HL-60 (cell line): ENCODE results near the gene ZNF600.

Experiments
- REST ChIP-seq: IDR thresholded peaks from 2 replicates; pipeline ENCODE4 v1.6.1; 2012; ENCODE audit warnings: low read depth; ENCODE audit not compliant: insufficient replicate concordance
- TF ChIP-seq, protein P1 (sequence below): IDR thresholded peaks from one replicate; pipeline ENCODE4 v1.5.1; 2011; ENCODE audit warnings: low read length, control low read depth, inconsistent platforms; ENCODE audit not compliant: insufficient read depth

DNA sequence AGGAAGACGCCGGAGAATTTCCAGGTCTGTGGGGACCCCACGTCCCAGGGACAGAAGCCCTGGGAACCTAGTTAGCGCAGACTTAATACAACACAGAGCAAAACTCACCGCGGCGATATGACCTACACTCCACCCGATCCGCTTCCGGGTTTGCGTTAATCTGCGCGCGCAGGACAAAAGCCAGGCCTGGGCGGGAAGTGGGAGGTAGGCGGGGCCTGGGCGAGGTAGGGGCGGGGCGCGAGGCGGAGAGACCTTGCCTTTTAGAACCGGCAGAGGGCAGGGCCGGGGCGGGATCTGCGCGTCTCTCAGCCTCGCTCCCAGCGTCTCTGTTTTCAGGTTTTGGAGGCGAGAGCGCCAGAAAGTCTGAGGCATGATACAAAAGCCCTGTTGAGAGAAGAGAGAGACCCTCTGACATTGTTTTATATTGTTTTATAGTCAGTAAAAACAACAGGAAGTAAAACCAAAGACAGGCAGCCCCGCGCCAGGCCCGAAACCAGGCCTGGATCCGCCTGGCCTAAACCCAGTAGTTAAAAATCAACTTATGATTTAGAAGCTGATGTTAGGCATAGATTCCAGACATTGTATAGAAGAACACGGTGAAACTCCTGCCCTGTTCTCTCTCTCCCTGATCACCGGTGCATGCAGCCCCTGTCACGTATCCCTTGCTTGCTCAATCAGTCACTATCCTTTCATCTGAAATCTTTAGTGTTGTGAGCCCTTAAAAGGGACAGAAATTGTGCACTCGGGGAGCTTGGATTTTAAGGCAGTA, 51.5 kb downstream of the ZNF600 start, which contains the start of gene ZNF611:
- TF ChIP-seq REST = peak; percentile 35
- TF ChIP-seq, protein P1, sequence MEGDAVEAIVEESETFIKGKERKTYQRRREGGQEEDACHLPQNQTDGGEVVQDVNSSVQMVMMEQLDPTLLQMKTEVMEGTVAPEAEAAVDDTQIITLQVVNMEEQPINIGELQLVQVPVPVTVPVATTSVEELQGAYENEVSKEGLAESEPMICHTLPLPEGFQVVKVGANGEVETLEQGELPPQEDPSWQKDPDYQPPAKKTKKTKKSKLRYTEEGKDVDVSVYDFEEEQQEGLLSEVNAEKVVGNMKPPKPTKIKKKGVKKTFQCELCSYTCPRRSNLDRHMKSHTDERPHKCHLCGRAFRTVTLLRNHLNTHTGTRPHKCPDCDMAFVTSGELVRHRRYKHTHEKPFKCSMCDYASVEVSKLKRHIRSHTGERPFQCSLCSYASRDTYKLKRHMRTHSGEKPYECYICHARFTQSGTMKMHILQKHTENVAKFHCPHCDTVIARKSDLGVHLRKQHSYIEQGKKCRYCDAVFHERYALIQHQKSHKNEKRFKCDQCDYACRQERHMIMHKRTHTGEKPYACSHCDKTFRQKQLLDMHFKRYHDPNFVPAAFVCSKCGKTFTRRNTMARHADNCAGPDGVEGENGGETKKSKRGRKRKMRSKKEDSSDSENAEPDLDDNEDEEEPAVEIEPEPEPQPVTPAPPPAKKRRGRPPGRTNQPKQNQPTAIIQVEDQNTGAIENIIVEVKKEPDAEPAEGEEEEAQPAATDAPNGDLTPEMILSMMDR = peak; percentile 22
